ENCODE data around the gene PTPMT1.

Gene PTPMT1

DNA sequence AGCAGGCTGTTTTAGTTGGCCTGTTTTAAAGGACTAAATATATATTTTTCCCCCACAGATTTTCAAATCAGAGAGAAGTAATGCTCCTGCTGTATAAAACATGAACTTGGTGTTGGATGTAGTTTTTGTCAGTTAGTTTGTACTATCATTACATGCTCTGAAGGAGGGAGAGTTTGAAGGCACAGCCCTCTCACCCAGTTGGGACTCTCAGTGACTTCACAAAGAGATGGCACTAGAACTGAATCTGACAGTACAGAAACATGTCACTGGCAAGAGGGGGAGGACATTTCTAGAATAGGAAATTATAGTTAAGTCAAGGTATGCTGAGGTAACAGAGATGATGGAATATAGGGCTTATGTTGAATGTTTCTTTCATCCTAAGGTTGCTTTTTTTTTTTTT, 49.9 kb downstream of the PTPMT1 start:
- DNase-seq (ENCODE audit: low read depth) = no peak

- no peak for DNase-seq (ENCODE audit: low read depth)
Observed at GRCh38 chr11:47616726-47617416, 51.5 kb downstream of the PTPMT1 start.

DNA sequence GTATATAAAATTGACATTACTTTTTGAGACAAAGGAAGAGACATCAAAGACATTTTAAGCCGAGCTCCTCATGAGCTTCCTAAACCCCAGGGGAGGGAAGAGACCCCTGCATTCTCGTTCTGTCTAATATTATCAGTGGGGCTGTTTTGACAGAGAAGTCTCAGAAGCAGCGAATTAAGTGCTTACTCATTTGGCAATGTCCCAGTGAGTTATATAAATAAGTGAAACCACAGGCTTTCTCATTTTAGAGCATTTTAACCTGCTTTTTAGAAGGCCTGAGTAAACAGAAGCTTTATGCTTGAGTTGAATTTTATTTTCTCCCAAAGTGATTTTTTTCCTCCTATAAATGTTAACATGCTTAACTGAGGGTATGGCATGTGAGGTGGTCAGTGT, 52.0 kb downstream of the PTPMT1 start:
- DNase-seq (ENCODE audit: low read depth) = no peak

- no peak for DNase-seq (ENCODE audit: low read depth)
Observed at GRCh38 chr11:47620836-47621378, 55.5 kb downstream of the PTPMT1 start.

Data from stimulated activated CD8-positive, alpha-beta memory T cell treated with anti-CD3 and anti-CD28 coated beads, Interleukin-15, amount 100 ng/mL, for 24 hours (primary cell).